GM12878 (cell line): ENCODE data around the gene CNKSR3. TPM values are rescaled to one million over a fixed set of nuclear protein-coding genes. Genes with fewer than 3 reads are reported as not detected.

Source experiments
- ATAC-seq: fragments of 200-7000 bp; cut with Tn5 transposase; 3 replicates; pipeline ENCODE4 v1.9.1; 2020; ENCODE audit warnings: mild to moderate bottlenecking, moderate library complexity
- BruUV-seq: library from RNA; stranded (reverse); fragments of 400-500 nt; replicated peaks from 2 replicates; lab custom pipeline; 2021; lab: Mats Ljungman, UMichigan
- CTCF ChIA-PET: fragments of 300-600 bp; sonication (Branson Sonifier 250); formaldehyde crosslinking; extraction: SDS; loops from one replicate; lab custom pipeline; 2021; ENCODE audit warnings: inconsistent platforms; lab: Yijun Ruan, JAX
- POLR2A ChIA-PET: fragments of 350-600 bp; formaldehyde crosslinking; extraction: SDS; loops from one replicate; lab custom pipeline; 2021; ENCODE audit warnings: inconsistent platforms; lab: Charles Lee
- RAD21 ChIA-PET: fragments of 300-600 bp; sonication (Branson Sonifier 250); formaldehyde crosslinking; loops from one replicate; lab custom pipeline; 2023; ENCODE audit warnings: antibody characterized with exemption; ENCODE audit not compliant: unreplicated experiment; lab: Charles Lee
- SMC1A ChIA-PET: fragments of 300-600 bp; sonication (Branson Sonifier 250); formaldehyde crosslinking; loops from one replicate; lab custom pipeline; 2023; ENCODE audit not compliant: unreplicated experiment, uncharacterized antibody; lab: Charles Lee
- DNase-seq: peaks from one replicate; pipeline ENCODE4 v3.0.0-alpha.2; 2011; ENCODE audit warnings: low read depth, low spot score
- FAIRE-seq: peaks from 3 replicates; lab custom pipeline; 2011; peaks lifted over from hg19 to GRCh38; lab: Jason Lieb, UNC
- H2AFZ ChIP-seq: 2 replicates; pipeline ENCODE4 v1.6.0; 2011; ENCODE audit warnings: low read depth, low read length, control low read depth; ENCODE audit not compliant: control insufficient read depth
- H3K27ac ChIP-seq: 2 replicates; pipeline ENCODE4 v1.5.1; 2011; ENCODE audit warnings: control low read depth; ENCODE audit not compliant: control insufficient read depth, insufficient read depth
- H3K27me3 ChIP-seq, 2 experiments: replicated peaks in 1 of 2; 2 replicates each; pipeline versions ENCODE4 v1.6.0 to v1.6.1; 2011; ENCODE audit warnings: low read length in 1 of 2; ENCODE audit not compliant: control insufficient read depth in 2 of 2, insufficient read depth in 2 of 2
- H3K36me3 ChIP-seq, 2 experiments: 2 replicates each; pipeline ENCODE4 v1.5.1; 2011; ENCODE audit warnings: low read length in 1 of 2; ENCODE audit not compliant: control insufficient read depth in 2 of 2, insufficient read depth in 2 of 2
- H3K4me1 ChIP-seq: 2 replicates; pipeline ENCODE4 v1.6.1; 2011; ENCODE audit warnings: mild to moderate bottlenecking, low read length, moderate library complexity, mixed read lengths; ENCODE audit not compliant: control insufficient read depth, insufficient read depth
- H3K4me2 ChIP-seq: 2 replicates; pipeline ENCODE4 v1.6.0; 2011; ENCODE audit warnings: control low read depth; ENCODE audit not compliant: control insufficient read depth, insufficient read depth
- H3K4me3 ChIP-seq: fragments of 200-600 bp; sonication (generic); 2 replicates; pipeline ENCODE4 v1.5.1; 2016
- H3K79me2 ChIP-seq: 2 replicates; pipeline ENCODE4 v1.6.0; 2011; ENCODE audit warnings: low read length; ENCODE audit not compliant: control insufficient read depth, insufficient read depth
- H3K9ac ChIP-seq: 2 replicates; pipeline ENCODE4 v1.8.0; 2011; ENCODE audit warnings: low read length, control low read depth, mixed read lengths; ENCODE audit not compliant: control insufficient read depth, insufficient read depth
- H3K9me3 ChIP-seq: replicated peaks from 3 replicates; pipeline ENCODE4 v1.5.1; 2011; ENCODE audit warnings: mild to moderate bottlenecking, low read length; ENCODE audit not compliant: control insufficient read depth, insufficient read depth
- H4K20me1 ChIP-seq: 2 replicates; pipeline ENCODE4 v1.6.0; 2011; ENCODE audit not compliant: control insufficient read depth, insufficient read depth
- ATF7 ChIP-seq: fragments of 450-650 bp; IDR thresholded peaks from 2 replicates; pipeline ENCODE4 v1.6.1; 2016; ENCODE audit warnings: low read depth, mild to moderate bottlenecking
- CEBPB ChIP-seq, 2 experiments: fragments of 150-350 bp in 1 of 2; IDR thresholded peaks; 2 replicates each; pipeline ENCODE4 v1.6.1; 2012 to 2014; ENCODE audit warnings: low read depth in 2 of 2, low read length in 2 of 2, borderline replicate concordance in 1 of 2, inconsistent platforms in 1 of 2
- HDGF ChIP-seq: fragments of 450-650 bp; IDR thresholded peaks from 2 replicates; pipeline ENCODE4 v1.6.1; 2016; ENCODE audit warnings: antibody characterized with exemption
- KLF5 ChIP-seq: fragments of 450-650 bp; IDR thresholded peaks from 2 replicates; pipeline ENCODE4 v1.6.1; 2014; ENCODE audit warnings: mild to moderate bottlenecking; ENCODE audit not compliant: partially characterized antibody
- MEF2A ChIP-seq: IDR thresholded peaks from 2 replicates; pipeline ENCODE4 v1.6.1; 2011; ENCODE audit warnings: low read depth, mild to moderate bottlenecking, low read length, moderate library complexity; ENCODE audit not compliant: insufficient read depth
- MEF2B ChIP-seq: fragments of 450-650 bp; IDR thresholded peaks from 2 replicates; pipeline ENCODE4 v1.6.1; 2018; ENCODE audit warnings: mild to moderate bottlenecking, moderate library complexity; ENCODE audit not compliant: partially characterized antibody, poor library complexity, severe bottlenecking
- MXI1 ChIP-seq: fragments of 150-350 bp; IDR thresholded peaks from 2 replicates; pipeline ENCODE4 v1.6.1; 2011; ENCODE audit warnings: low read depth, mild to moderate bottlenecking, inconsistent platforms, low read length, improper control_type of control experiment
- MYC ChIP-seq: IDR thresholded peaks from 2 replicates; pipeline ENCODE4 v1.6.1; 2011; ENCODE audit warnings: mild to moderate bottlenecking, low read length, moderate library complexity, inconsistent platforms; ENCODE audit not compliant: insufficient read depth, insufficient replicate concordance, insufficient read length, severe bottlenecking
- PAX8 ChIP-seq: fragments of 450-650 bp; IDR thresholded peaks from 2 replicates; pipeline ENCODE4 v1.6.1; 2017; ENCODE audit warnings: mild to moderate bottlenecking, moderate library complexity
- PML ChIP-seq: IDR thresholded peaks from 2 replicates; pipeline ENCODE4 v1.6.1; 2012; ENCODE audit warnings: low read length, inconsistent platforms
- SRF ChIP-seq, 2 experiments: IDR thresholded peaks; 2 replicates each; pipeline ENCODE4 v1.6.1; 2011; ENCODE audit warnings: low read depth in 2 of 2, low read length in 2 of 2, mild to moderate bottlenecking in 1 of 2, moderate library complexity in 1 of 2
- SUPT20H ChIP-seq: IDR thresholded peaks from 2 replicates; pipeline ENCODE4 v1.6.1; 2011; ENCODE audit warnings: low read depth, mild to moderate bottlenecking, low read length, moderate library complexity, borderline replicate concordance; ENCODE audit not compliant: control insufficient read depth
- WGBS: methylation state at CpG from one replicate; pipeline ENCODE4 v1.1.6; 2016; ENCODE audit warnings: low lambda C conversion rate; ENCODE audit not compliant: insufficient replicate concordance, insufficient coverage; ENCODE audit errors: missing lambda C conversion rate; 5-methylcytosine and 5-hydroxymethylcytosine counted together
- in situ Hi-C: fragments of 300-500 bp; cut with MboI; formaldehyde crosslinking; loops from 9 replicates; pipeline ENCODE4 v1.14.3; 2018; ENCODE audit warnings: mixed read lengths
- intact Hi-C: fragments of 100-400 bp; cut with micrococcal nuclease; formaldehyde crosslinking; loops from one replicate; pipeline ENCODE4 v1.14.2; 2022; ENCODE audit not compliant: unreplicated experiment
- polyA plus RNA-seq, 11 experiments: library from polyadenylated mRNA; depleted of rRNA in 4 of 11; unstranded in 6 of 11; stranded (reverse) in 5 of 11; fragments of >200 nt; fragmentation: Nextera tagmentation in 4 of 11; fragmentation: Illumina TruSeq in 1 of 11; extraction: Ambion mirVana in 4 of 11; extraction: Trizol in 1 of 11; gene quantifications; 1 replicate in 1 of 11; 2 replicates in 10 of 11; pipeline versions ENCODE4 v1.2.1 to v1.2.3, GENCODE V29; 2011 to 2016; ENCODE audit warnings: inconsistent platforms in 2 of 11, missing spikeins in 2 of 11, low read depth in 1 of 11
- total RNA-seq, 4 experiments: library from RNA; depleted of rRNA in 3 of 4; stranded (reverse); fragments of >200 nt in 3 of 4; fragmentation: Illumina TruSeq in 1 of 4; extraction: Trizol in 1 of 4; gene quantifications; 2 replicates each; pipeline versions ENCODE4 v1.2.1 to v1.2.3, GENCODE V29; 2013 to 2021
- TF ChIP-seq, protein P1 (sequence below): IDR thresholded peaks from 2 replicates; pipeline ENCODE4 v1.6.1; 2012; ENCODE audit warnings: low read depth, low read length, improper control_type of control experiment
- TF ChIP-seq, protein P2 (sequence below): fragments of 450-650 bp; IDR thresholded peaks from 2 replicates; pipeline ENCODE4 v1.6.1; 2017; ENCODE audit warnings: mild to moderate bottlenecking, low read depth, inconsistent platforms; ENCODE audit not compliant: poor library complexity, severe bottlenecking
- TF ChIP-seq, protein P3 (sequence below): fragments of 450-650 bp; IDR thresholded peaks from 2 replicates; pipeline ENCODE4 v1.6.1; 2016; ENCODE audit warnings: mild to moderate bottlenecking, moderate library complexity, borderline replicate concordance
- TF ChIP-seq, protein P4 (sequence below): fragments of 450-650 bp; IDR thresholded peaks from 2 replicates; pipeline ENCODE4 v1.6.1; 2016; ENCODE audit warnings: mild to moderate bottlenecking

The CNKSR3 gene
- total and polyA plus RNA-seq, 10 of the 15 experiments (the other 5 are each of a cell fraction or from before 2014, with no cell fraction given) = under 0.01 to 0.48 (median 0.12) TPM; not detected in 2

DNA sequence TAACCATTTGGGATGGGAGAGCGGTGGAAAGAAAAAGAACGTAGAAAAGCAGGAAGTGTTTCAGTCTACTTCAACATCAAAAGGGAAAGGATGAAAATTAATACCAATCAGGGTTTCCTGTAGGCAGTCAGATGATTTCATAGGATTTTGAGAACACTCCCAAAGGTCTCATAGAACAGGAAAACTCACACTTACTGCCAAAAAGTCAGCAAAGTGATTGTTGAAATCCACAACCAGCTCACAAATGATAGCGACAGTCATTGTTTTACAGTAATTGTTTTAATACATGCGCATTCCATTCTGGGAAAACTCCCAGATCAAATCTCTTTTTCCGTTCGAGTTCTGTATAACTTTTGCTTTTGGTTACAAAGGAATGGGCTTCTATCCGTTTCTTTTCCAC lies 5.3 kb upstream of the CNKSR3 start:
- DNase-seq = no peak
- 47% methylated on average over 7 of the region's 7 CpGs for WGBS
- no peak for FAIRE-seq
- no peak overlapping the region for H3K9ac ChIP-seq
- peaks cover 0 to 2% of the 10 kb centered on the region in 2 experiments; a peak in 1 of 4 replicates for H3K27me3 ChIP-seq
- no peaks in the 10 kb centered on the region for H4K20me1 ChIP-seq
- TF ChIP-seq, protein P1, sequence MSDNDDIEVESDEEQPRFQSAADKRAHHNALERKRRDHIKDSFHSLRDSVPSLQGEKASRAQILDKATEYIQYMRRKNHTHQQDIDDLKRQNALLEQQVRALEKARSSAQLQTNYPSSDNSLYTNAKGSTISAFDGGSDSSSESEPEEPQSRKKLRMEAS = no peak
- TF ChIP-seq MEF2A = no peak
- no peak for TF ChIP-seq ATF7
- TF ChIP-seq SUPT20H = no peak
- TF ChIP-seq MXI1 = no peak
- TF ChIP-seq, protein P2, sequence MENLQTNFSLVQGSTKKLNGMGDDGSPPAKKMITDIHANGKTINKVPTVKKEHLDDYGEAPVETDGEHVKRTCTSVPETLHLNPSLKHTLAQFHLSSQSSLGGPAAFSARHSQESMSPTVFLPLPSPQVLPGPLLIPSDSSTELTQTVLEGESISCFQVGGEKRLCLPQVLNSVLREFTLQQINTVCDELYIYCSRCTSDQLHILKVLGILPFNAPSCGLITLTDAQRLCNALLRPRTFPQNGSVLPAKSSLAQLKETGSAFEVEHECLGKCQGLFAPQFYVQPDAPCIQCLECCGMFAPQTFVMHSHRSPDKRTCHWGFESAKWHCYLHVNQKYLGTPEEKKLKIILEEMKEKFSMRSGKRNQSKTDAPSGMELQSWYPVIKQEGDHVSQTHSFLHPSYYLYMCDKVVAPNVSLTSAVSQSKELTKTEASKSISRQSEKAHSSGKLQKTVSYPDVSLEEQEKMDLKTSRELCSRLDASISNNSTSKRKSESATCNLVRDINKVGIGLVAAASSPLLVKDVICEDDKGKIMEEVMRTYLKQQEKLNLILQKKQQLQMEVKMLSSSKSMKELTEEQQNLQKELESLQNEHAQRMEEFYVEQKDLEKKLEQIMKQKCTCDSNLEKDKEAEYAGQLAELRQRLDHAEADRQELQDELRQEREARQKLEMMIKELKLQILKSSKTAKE = no peak
- TF ChIP-seq, protein P3, sequence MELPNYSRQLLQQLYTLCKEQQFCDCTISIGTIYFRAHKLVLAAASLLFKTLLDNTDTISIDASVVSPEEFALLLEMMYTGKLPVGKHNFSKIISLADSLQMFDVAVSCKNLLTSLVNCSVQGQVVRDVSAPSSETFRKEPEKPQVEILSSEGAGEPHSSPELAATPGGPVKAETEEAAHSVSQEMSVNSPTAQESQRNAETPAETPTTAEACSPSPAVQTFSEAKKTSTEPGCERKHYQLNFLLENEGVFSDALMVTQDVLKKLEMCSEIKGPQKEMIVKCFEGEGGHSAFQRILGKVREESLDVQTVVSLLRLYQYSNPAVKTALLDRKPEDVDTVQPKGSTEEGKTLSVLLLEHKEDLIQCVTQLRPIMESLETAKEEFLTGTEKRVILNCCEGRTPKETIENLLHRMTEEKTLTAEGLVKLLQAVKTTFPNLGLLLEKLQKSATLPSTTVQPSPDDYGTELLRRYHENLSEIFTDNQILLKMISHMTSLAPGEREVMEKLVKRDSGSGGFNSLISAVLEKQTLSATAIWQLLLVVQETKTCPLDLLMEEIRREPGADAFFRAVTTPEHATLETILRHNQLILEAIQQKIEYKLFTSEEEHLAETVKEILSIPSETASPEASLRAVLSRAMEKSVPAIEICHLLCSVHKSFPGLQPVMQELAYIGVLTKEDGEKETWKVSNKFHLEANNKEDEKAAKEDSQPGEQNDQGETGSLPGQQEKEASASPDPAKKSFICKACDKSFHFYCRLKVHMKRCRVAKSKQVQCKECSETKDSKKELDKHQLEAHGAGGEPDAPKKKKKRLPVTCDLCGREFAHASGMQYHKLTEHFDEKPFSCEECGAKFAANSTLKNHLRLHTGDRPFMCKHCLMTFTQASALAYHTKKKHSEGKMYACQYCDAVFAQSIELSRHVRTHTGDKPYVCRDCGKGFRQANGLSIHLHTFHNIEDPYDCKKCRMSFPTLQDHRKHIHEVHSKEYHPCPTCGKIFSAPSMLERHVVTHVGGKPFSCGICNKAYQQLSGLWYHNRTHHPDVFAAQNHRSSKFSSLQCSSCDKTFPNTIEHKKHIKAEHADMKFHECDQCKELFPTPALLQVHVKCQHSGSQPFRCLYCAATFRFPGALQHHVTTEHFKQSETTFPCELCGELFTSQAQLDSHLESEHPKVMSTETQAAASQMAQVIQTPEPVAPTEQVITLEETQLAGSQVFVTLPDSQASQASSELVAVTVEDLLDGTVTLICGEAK = no peak
- TF ChIP-seq HDGF = no peak
- no peak for TF ChIP-seq PML
- TF ChIP-seq CEBPB (IDR thresholded peaks at IDR 0.05; ENCODE audit: borderline replicate concordance in 1 of 2, low read depth in 2 of 2, low read length in 2 of 2) = no peak
- no peak for TF ChIP-seq KLF5
- TF ChIP-seq MYC = no peak
- TF ChIP-seq PAX8 = no peak
- TF ChIP-seq, protein P4, sequence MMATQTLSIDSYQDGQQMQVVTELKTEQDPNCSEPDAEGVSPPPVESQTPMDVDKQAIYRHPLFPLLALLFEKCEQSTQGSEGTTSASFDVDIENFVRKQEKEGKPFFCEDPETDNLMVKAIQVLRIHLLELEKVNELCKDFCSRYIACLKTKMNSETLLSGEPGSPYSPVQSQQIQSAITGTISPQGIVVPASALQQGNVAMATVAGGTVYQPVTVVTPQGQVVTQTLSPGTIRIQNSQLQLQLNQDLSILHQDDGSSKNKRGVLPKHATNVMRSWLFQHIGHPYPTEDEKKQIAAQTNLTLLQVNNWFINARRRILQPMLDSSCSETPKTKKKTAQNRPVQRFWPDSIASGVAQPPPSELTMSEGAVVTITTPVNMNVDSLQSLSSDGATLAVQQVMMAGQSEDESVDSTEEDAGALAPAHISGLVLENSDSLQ = no peak
- TF ChIP-seq SRF (IDR thresholded peaks at IDR 0.05; ENCODE audit: low read depth in 2 of 2, low read length in 2 of 2) = no peak
- TF ChIP-seq MEF2B = no peak
- no peak overlapping the region for H3K4me3 ChIP-seq
- ChIA-PET CTCF (no interaction called here), RAD21 (no interaction called here), SMC1A (interaction anchor here (0.7 to 0.9 kb wide), 2 partner anchors 21 to 287 kb away, joined by 3 to 4 read pairs; no protein-coding TSS in a partner anchor), POLR2A (no interaction called here)
- H3K4me2 ChIP-seq = no peak overlapping the region
- no peaks in the 10 kb centered on the region for H3K4me1 ChIP-seq
- no peak overlapping the region for H2AFZ ChIP-seq
- no peaks in the 10 kb centered on the region for H3K79me2 ChIP-seq
- no peaks in the 10 kb centered on the region for H3K36me3 ChIP-seq
- no TSS peak for BruUV-seq
- intact Hi-C loops = no loop called here
- in situ Hi-C loops = no loop called here
- H3K9me3 ChIP-seq = no peaks in the 10 kb centered on the region
- no peak overlapping the region for H3K27ac ChIP-seq
- no peak for ATAC-seq
